HG03175 (cell line): ENCODE results near the gene SEC23B.
A peak's percentile ranks its signal among the peaks of the same experiment; 100 is the strongest.

Experiments
- ATAC-seq: cut with Tn5 transposase; IDR thresholded peaks from one replicate; pipeline ENCODE4 v1.9.1; 2021; ENCODE audit warnings: mild to moderate bottlenecking, moderate library complexity; ENCODE audit not compliant: unreplicated experiment

SEC23B gene

DNA sequence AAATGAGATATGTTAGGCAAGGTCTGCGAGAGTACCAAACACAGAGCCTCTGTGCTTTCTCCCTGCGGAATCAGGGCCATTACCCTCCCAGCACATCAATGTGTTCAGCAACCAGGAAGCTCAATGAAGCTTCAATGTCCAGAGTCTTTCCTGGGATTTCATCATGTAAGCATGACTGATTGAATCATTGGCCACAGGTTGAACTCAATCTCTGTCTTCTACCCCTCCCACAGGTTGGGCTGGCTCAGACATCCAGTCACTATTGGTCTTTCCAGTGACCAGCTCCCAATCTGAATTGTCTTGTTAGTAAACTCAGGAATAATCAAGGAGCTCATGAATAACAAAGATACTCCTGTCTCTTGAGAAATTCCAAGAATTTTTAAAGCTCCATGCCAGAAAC lies 77.4 kb downstream of the SEC23B start:
- no peak for ATAC-seq

DNA sequence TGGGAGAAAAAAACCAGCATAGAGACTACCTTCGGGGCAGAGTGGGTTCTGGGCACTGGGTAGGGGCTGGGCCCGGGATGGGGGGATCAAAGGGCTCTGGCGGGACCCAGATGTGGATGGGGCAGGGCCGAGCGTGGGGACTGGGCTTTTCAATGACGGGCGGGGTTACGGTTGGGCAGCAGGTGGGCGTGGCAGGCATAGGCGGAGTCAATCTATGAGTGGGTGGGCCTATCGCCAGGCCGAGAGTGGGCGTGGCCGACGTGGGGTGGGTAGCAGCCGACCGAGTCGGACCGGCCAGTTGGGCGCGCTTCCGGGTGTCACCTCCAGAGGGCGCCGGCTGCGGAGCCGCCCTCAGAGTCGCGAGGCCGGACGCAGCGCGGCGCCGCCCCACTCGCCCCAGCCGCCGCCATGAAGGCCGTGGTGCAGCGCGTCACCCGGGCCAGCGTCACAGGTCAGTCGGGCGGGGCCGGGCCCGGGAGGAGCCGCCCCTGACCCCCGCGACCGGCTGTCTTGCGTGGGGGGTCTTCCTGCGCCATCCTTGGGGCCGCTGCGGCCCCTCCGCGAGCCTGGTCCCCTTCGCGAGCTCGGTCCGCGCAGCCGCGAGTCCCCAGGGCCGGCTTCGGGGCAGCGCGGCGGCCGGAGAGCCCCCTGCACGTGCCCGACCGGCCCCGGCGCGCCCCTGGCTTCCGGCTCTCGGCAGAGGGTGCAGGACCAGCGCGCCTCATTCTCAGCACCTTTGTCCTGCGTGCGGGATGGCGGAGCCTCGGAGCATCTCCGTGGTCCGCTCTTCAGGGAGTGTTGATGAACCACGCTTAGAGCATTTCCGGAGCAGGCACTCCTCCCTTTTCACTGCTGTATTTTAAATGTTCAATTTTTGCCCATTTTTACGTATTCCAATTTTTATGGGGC lies 80.2 kb downstream of the SEC23B start, which contains the start of gene DTD1:
DTD1 (plus strand) TSS at position 390 of the 909 bp plus-strand sequence; CDS start at position 409, 19 bp downstream.
- peak; percentile 85 for ATAC-seq

DNA sequence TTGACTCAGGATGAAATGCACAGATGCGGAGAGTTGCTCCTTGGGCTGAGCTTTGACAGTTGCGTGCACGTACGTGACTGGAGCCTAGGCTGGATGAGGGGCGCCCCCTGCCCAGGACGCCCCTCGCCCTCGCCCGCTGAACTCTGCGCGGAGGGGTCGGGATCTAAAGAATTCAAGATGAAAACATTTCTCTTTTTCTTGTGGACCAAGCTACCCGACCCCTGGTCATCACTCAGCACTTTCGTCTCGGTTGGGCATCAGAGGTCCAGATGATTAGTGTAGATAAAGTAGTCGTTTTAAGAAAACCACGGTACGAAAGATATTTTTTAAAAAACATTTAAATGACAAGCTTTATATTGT lies 80.8 kb downstream of the SEC23B start:
- no peak for ATAC-seq

GRCh38 chr20:18589941-18590674 lies 82.4 kb downstream of the SEC23B start:
- ATAC-seq, result no peak

- no peak for ATAC-seq
These were observed 88.5 kb downstream of the SEC23B start for GRCh38 chr20:18596270-18596669.

DNA sequence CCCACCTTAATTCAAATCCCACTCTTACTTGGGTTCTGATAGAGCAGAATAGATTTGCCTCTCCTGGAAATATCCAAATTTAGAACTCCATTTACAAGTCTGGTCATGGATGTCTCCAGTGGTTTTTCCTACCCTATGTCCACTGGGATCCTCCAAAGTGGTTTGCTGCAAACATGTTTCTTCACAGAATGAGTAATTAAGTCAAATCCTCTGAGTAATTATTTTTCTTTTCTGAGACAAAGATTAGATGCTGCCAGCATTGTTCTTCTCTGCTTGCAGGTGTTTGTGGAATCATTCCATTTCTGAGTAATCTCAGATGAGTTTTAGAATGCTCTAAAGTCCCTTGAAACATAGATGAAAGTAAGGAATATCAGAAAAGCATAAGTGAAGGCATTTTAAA lies 102.0 kb downstream of the SEC23B start:
- ATAC-seq, result no peak
